AG20443 (cell line): ENCODE measurements around the gene CRTAC1.

Experiments
- DNase-seq: peaks from one replicate; pipeline ENCODE4 v3.0.0; 2012; ENCODE audit warnings: low spot score, mixed read lengths

The CRTAC1 gene

DNA sequence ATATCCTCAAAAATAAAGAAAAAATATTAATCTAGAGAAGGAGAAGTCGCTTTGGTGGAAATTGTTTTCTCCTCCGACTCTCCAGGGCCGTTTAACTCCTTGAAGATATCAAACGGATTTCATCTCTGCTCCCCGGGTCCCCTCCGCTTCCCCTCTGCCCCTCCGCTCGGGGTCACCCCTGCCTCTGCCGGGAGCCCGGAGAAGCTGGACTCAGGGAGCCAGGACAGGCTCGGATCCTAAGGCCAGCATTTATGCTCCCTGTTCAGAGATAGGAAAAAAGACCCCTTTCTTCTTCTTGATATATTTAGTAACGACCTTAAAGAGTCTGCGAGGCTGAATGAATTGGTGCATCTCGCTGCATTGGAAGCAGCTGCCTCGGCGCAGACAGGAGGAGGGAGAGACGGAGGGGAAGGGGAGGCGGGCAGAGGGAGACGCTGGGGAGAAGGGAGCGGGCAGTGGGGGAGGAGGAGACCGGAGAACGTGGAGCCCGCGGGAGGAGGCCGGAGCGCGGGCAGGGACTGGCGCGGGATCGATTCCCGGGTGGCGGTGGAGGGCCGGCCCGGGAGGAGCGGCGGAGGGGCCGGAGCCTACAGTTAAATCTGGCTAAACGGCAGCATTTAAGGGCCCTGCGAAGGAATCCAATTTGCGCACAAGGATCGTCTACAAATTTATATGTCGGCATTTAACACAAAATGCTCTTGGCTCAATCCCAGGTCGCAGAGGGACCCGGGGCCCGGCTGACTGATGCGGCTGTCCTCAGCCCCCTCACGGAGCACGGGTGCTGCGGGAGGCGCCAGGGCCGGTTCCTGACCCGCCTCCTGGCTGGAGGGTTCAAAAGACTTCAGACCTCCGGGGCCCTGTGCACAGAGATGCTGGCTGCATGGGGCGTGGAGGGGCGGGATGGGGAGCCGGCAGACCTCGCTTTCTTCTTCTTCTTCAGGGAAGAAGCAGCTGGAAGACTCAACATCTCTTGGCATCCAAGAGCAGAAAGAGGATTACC lies 55.6 kb downstream of the CRTAC1 start:
- DNase-seq = no peak

DNA sequence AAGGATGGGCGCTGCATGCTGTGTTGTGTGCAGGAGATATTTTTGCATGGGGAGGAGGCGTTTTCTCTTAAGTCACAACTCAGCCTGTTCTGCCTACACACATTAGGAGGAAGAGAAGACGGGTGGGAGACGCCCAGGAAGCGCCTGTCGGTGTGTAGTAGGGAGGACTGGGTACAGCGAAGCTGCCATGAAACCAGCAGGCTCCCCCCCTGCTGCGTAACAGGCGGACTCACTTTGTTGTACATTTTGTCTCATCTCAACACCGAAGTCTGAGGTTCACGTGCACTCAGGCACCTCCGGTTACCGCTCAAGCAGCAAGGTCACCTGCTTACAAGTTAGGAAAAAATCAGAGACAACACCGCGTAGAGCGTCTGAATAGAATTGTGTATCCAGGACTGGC lies 56.3 kb downstream of the CRTAC1 start:
- DNase-seq = no peak

DNA sequence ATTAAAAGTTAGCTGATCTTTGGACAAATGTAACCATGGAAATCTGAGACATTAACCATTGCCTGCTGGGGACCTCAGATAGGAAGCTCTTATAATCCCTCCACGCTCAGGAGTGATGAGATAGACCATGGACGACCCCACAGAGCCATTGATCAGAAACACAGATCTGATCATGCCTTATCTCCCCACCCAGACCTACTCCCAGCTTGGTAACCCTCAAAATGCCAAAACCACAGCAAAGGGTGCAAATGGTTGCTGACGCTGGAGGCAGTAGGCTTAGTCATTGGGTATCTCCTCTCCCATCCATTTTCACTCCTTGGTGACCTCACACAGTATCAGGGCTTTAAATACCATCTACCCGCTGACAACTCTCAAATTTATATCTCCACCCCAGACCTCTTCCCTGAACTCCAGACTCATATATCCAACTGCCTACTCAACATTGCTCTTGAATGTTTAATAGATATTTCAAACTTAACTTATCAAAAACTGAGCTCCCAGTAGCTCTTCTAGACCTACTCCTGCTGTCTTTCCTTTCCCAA lies 60.8 kb downstream of the CRTAC1 start:
- no peak for DNase-seq

DNA sequence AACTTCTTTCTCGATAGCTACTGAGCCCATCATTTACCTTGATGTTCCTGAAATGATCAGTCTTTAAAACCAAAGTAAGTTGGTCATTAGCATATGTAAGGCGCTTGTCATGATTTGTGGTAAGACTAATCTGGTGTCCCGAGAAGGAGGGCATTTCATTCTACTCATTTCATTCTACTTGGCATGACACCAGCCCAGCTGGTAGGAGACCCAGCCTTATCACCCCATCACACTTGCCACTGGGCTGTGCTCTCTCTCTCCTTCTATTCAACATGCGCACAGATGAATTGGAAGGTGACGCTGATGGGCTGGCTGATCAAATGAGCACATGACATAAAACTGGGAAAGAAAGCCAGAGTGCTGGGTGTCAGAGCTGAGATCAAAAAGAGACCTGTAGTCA lies 65.7 kb downstream of the CRTAC1 start:
- DNase-seq = no peak

DNA sequence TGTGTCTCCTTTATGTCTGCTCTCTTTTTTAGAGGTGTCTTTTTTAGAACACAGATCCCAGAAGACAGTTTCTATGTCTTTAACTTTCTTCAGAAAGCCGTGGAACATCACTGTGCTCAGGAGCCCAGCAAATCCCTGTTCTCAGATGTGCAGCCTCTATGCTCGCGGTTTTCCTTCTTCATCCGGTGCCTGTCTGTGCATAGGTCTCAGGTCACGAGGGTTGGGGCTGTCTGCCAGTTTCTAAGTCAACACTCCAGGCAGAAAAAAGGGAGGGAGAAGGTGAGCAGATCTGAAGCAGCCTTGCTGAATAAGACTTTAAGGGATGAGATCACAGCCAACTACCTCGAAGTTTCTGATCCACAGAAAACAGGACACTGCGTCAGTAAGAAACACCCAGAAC lies 68.5 kb downstream of the CRTAC1 start:
- no peak for DNase-seq

DNA sequence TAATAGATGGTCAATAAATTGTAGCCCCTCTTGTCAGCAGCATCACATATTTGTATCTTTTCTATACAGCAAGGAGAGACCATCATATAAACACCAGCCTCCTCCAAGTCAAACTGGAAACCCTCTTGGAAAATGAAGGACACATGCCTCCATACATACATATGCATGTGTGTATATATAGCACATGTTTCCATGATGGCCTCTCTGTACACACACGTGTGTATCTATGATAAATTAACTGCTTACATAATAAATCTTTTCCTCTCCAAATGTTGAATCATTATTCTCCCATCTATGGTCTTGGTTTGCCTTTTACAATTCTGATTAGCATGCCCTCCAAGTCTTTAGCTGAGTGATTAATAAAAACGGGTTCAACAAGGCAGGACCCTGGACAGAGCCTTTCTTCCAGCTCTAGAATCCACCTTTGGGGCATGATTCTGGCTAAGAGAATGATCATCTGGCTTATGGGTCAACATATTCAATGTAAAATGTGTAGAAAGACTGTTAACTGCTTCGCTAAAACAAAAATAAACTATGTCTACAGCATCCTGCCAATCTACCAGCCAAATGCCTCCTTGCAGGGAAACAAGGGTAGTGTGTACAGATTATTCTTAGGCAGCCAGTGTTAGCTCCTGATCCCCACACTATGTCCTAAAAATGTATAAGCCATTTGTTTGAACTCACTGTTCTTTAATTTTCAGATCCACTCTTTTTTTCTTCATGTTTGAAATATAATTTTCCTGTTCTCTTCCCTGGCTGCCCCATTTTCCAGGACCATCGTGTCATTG lies 70.0 kb downstream of the CRTAC1 start:
- no peak for DNase-seq

DNA sequence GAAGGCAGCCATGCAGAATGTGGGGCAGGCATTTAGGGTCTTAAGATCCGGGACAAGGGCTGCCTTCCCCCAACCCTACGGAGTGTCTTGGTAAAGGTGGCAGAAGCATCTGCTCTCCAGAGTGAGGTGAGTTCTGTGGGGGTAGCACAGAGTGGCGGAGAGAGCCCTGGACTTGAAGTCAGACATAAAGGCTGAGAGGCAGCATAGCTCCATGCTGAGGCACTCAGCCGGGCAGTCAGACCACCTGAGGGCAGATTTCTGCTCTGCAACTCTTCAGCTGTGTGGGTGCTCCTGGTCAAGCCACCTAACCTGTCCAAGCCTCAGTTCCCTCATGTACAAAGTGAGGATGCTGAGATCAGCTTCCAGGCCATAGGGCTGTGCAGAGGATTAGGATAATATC lies 81.0 kb downstream of the CRTAC1 start:
- DNase-seq = no peak

DNA sequence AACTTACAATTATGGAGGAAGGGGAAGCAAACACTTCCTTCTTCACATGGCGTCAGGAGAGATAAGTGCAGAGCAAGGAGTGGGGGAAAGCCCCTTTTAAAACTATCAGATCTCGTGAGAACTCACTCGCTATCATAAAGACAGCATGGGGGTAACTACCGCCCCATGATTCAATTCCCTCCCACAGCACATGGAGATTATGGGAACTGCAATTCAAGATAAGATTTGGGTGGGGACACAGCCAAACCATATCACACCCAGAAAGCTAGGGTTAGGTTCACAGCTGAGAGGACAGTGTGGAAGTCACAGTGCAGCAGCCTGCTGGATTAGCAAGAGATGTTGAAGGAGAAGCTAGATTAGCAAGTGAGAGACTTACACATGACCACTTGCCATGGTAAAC lies 81.6 kb downstream of the CRTAC1 start:
- DNase-seq = no peak

DNA sequence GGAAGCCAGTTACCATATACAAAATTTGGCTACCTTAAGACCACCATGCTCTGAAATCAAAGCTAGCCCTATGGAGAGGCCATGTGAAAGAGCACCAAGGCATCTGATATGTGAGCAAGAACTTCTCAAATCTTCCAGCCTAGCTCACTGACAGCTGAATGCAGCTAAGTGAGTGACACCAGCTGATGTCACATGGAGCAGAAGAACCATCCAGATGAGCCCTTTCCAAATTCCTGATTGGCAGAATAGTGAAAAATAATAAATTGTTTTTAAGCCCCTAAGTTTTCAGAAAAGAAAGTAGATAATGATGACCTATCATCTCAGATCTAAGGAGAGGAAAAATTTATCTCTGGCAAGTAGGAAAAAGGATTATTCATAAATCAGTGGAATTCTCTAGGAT lies 85.6 kb downstream of the CRTAC1 start:
- no peak for DNase-seq

DNA sequence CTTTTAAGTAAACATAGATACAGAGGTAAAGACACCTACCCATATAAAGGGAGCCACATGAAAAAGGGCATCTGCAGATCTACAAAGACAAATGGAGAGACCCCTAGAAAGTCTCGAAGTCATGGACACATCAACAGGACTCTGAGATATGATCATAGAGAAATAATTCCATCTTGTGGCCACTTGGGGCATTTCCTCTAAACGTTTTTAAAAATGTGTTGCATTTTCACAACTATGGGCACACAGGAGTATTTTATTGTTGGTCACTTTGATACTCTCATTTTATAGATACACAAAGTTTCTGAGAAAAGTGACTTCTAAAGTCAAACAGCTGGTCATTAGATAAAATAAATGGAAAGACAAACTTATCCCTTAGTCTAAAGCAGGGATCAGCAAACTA lies 87.1 kb downstream of the CRTAC1 start:
- no peak for DNase-seq

DNA sequence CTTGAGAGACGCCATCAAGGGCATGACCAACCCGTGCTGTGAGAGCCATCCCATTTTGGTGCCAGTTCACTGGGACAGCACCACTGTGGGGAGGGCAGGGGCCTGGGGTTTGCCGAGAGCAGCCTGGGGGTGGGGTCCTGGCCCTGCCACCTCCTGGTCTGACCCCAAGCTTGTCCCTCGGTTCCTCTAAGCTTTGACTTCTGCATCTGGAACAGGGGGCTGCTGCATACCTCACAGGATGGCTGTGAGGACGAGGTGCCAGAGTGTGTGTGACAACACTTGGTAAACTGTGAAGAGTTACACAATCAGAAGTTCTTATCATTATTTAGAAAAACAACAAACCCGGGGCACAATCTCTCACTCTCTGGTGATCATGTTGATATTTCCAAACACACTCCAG lies 89.9 kb downstream of the CRTAC1 start:
- no peak for DNase-seq

DNA sequence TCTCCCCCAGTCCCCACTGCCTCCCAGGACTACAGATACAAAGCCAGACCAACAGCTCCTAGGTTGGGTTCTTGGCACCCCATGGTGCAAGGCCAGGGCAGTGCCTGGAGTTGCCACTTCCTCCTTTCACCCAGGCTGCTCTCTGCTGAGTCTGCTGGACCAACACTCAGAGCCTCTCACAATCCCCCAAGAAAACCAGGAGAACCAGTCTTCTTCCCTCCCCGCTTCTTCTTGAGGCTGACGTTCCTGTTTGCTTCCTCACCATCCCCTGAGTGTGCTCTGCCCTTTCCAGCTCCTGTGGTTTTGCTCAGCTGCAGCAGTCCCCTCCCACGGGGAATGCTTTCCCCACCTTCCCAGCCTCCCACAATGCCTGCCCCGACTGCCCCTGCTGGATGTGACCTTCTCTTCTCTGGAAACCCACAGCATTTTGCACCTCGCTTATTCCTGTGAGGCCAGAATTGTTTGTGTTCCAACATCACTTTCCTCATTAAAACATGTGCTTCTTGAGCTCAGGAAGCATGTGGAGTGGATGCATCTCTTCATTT lies 90.9 kb downstream of the CRTAC1 start:
- DNase-seq = no peak

DNA sequence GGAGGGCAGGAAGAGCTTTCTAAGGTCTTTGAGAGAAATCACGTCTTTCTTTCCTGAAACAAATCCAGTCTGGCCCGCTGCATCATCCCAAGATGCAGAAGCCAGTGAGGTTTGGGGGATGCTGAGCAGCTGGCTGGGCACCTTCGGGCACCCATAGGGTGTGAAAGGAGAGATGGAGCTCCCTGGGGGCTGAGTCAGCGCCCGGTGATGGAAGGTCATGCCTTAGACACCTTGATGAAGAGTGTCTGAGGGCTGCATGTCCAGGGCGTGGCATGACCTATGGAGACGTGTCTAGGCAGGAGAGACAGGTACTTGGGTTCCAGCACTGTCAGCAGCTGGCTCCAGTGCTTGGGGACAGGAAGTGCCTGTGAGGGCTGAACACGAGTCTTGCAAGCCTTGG lies 92.5 kb downstream of the CRTAC1 start:
- DNase-seq = no peak

DNA sequence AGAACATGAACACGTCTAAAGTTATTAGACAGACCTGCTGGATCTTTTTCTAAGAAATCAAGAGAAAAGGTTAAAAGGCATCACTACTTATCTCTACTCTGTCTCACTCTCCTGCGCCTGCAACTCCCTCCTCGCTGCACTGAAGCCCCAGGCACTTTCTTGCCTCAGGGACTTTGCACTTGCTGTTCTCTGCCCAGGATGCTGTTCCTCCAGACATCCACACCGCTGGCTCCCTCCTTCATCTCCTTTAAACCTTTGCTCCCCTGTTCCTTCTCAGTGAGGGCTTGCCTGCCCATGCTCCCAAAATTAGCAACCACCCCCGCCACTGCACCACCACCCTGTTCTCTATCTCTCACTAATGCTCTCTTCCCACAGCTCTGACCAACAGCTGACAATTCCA lies 93.4 kb downstream of the CRTAC1 start:
- no peak for DNase-seq

DNA sequence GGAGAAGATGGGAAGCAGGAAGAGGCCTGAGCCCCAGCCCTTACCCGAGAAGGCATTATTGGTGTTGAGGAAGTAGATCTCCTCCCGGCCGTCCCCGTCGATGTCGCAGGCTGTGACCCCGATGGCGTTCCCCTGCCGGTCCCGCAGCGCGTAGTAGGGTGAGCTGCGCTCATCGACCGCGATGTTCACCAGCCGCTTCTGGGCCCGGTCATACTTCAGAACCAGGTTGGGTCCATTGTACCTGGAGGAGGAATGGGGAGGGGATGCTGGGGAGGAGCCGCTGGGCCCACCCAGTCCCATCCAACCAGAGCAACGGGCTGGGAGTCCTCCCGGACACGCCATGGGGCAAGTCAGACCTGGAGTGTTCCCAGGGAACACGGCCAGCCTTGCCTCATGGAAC lies 94.3 kb downstream of the CRTAC1 start:
- no peak for DNase-seq

DNA sequence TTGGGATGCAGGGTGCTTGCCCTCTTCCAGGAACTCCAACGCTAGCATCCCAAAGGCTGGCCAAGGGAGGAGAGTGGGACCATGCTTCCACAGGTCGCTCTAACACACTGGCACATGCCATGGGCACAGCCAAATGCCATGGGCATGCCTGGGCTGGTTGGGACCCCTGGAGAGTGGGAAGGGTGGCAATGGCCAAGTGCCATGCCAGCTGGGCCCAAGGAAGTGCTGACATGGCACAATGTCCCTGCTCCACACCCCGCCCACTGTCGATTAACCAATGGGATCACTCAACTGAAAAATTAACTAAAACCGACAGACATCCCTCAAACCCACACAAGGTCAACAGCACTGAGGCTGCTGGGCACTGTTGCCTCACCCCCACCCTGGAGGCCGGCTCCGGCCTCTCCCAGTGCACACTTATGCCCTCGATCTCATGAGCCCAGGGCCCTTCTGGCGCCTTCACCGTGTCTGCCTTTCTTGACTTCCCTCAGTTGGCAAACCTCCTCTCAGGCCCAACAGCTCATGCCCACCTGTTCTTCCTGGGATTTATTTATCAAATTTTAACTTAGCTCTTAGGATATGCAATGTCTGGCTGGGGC lies 97.4 kb downstream of the CRTAC1 start:
- no peak for DNase-seq

DNA sequence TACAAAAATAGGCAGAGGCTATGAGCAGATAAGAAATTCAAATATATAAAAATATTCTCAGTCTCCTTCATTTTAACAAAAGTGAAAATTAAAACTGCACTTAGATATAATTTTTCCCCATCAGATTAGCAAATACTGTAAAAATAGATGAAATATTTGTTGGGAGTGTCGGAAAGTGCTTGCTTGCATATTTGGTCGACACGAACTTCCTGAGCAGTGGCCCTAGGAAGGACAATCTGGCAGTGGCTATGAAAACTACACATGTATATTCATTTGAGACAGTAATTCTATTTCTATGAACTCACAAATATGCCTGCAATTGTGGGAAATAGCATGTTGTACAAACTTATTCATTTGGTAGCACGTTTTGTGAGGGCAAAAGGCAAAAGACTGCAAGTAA lies 99.4 kb downstream of the CRTAC1 start:
- DNase-seq = no peak

DNA sequence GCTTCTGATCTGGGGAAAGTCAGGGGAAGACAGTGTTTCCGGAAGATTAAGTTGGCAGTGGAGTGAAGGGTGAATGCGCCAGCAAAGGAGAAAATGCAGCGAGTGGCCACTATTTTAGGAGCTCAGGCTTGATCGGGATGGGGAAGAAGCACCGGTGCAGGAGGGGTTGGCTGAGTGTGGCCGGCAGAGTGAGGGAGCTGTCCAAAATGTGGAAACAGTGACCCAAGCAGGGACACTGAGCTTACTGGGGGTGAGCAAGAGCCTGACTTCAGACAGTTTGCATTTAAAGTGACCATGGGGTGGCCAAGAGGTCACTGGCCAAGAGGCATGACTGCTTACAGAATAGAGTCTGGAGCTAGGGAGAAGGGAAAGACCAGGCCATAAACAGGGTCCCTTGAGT lies 101.5 kb downstream of the CRTAC1 start:
- no peak for DNase-seq

DNA sequence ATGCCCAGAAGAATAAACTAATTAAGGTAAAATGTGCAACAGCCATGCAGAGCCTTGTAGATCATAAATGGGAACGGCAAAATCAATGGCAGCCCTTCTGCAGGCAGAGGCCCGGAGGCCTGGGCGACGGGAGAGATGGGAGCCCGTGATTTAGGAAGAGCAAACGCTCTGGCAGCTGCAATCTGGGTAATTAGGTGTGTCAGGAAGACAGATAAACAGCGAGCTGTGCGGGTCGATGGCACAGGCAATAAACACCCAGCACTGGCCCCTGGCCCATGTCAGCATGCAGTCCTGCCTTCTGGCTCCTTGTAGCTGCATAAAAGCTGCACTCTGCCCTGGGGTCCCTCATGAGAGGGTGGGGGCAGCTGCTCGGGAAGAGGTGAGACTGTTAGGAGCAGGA lies 102.8 kb downstream of the CRTAC1 start:
- no peak for DNase-seq

DNA sequence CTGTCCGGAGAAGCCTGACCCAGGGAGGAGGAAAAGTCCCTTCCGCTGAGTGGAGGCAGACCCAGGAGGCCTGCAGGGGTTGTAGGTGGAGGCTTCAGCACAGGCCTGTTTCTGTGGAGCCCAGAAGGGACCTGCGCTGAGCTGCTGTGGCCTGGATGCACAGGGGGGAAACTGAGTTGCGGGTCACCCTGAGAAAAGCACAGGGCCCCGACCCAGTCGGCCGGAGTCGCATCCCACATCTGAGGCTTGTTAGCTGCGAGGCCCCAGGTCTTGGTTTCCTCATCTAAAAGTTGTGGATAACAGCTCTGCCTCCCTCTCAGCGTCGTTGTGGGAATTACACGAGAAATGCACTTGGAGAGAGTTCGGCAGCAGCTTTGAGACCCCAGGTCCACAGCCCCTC lies 104.4 kb downstream of the CRTAC1 start:
- no peak for DNase-seq

DNA sequence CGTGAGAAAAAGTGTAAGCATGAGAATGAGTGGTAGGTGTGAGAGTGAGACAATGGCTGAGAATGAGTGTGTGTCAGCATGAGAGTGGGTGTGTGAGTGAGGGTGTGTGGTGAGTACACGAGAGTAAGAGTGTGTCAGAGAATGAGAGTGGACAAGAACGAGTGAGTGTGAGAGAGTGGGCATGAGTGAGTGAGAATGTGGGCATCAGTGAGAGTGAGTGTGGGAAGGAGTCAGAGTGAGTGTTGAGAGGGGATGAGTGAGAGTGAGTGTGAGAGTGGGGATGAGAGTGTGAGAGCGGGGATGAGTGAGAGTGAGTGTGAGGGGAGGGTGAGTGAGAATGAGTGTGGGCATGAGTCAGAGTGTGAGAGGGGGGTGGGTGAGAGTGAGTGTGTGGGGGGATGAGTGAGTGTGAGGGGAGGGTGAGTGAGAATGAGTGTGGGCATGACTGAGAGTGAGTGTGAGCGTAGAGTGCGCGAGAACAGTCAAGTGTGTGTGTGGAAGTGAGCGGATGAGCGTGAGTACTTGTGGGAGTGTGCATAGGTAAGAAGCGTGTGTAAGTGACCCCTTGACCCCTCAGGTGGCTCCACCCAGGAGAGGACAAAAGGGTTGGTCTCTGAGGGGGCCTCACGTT lies 105.0 kb downstream of the CRTAC1 start:
- DNase-seq = no peak

DNA sequence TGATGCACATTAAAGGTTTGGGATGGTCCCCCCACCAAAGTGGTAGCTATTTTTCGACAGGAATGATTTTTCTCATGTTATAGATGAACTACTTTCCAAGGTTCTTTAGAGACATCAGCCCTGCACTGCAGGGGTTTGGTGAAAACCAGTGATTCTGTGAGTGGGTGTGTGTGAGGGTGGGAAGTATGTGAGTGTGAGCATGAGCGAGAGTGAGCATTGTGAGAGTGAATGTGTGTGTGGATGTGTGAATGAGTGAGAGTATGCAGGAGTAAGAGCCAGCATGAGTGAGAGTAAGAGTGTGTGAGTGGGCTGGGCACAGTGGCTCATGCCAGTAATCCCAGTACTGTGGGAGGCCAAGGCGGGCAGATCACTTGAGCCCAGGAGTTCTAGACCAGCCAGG lies 105.7 kb downstream of the CRTAC1 start:
- DNase-seq = no peak
